ENCODE data around the gene CPNE7. TPM values are rescaled to one million over a fixed set of nuclear protein-coding genes. Genes with fewer than 3 reads are reported as not detected.

CPNE7 gene
- total and polyA plus RNA-seq, 9 of the 15 experiments (the other 6 are each of a cell fraction or from before 2014, with no cell fraction given), result 0.30 to 73.4 (median 32.7) TPM

GRCh38 chr16:89599451-89599858, 23.9 kb downstream of the CPNE7 start (continued):
- no peak for TF ChIP-seq ZNF318 (IDR thresholded peaks at IDR 0.05; ENCODE audit: borderline replicate concordance in 1 of 2, low read depth in 1 of 2)
- TF ChIP-seq, protein P1, sequence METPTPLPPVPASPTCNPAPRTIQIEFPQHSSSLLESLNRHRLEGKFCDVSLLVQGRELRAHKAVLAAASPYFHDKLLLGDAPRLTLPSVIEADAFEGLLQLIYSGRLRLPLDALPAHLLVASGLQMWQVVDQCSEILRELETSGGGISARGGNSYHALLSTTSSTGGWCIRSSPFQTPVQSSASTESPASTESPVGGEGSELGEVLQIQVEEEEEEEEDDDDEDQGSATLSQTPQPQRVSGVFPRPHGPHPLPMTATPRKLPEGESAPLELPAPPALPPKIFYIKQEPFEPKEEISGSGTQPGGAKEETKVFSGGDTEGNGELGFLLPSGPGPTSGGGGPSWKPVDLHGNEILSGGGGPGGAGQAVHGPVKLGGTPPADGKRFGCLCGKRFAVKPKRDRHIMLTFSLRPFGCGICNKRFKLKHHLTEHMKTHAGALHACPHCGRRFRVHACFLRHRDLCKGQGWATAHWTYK (CRISPR knock-in tag; IDR thresholded peaks at IDR 0.05), result no peak
- no peak for TF ChIP-seq ATF1 (CRISPR knock-in tag; IDR thresholded peaks at IDR 0.05)
- TF ChIP-seq ATF1 (tag; IDR thresholded peaks at IDR 0.05), result no peak
- TF ChIP-seq ZNF232 (CRISPR knock-in tag; IDR thresholded peaks at IDR 0.05), result 0 out of 2 replicates have a peak, but pooled peaks have one; percentile 24
- no peak for TF ChIP-seq ZC3H4 (CRISPR knock-in tag; IDR thresholded peaks at IDR 0.05; ENCODE audit: borderline replicate concordance)
- no peak for TF ChIP-seq MCM5 (IDR thresholded peaks at IDR 0.05; ENCODE audit: low read depth)

Measured in K562 (cell line).